Hepatocyte (in vitro differentiated cells): ENCODE measurements around the gene MYO1E. TPM values are rescaled to one million over a fixed set of nuclear protein-coding genes. Genes with fewer than 3 reads are reported as not detected.

Experiments
- DNase-seq: peaks from one replicate; pipeline ENCODE4 v3.0.0-alpha.2; 2016; ENCODE audit warnings: low spot score
- H2AFZ ChIP-seq: fragments of 200-600 bp; sonication (generic); 2 replicates; pipeline ENCODE4 v1.6.0; 2016; ENCODE audit warnings: antibody characterized with exemption, mild to moderate bottlenecking
- H3K27ac ChIP-seq: fragments of 200-600 bp; sonication (generic); 2 replicates; pipeline ENCODE4 v1.5.1; 2016; ENCODE audit warnings: mild to moderate bottlenecking
- H3K27me3 ChIP-seq: fragments of 200-600 bp; sonication (generic); 2 replicates; pipeline ENCODE4 v1.6.1; 2016
- H3K36me3 ChIP-seq: fragments of 200-600 bp; sonication (generic); replicated peaks from 2 replicates; pipeline ENCODE4 v1.5.1; 2016; ENCODE audit warnings: low read depth; ENCODE audit not compliant: insufficient read depth
- H3K4me1 ChIP-seq: fragments of 200-600 bp; sonication (generic); 2 replicates; pipeline ENCODE4 v1.5.1; 2016; ENCODE audit warnings: mild to moderate bottlenecking, moderate library complexity; ENCODE audit not compliant: insufficient read depth
- H3K4me2 ChIP-seq: fragments of 200-600 bp; sonication (generic); 2 replicates; pipeline ENCODE4 v1.6.0; 2016
- H3K4me3 ChIP-seq: fragments of 200-600 bp; sonication (generic); 2 replicates; pipeline ENCODE4 v1.5.1; 2016; ENCODE audit warnings: mild to moderate bottlenecking
- H3K79me2 ChIP-seq: fragments of 200-600 bp; sonication (generic); 2 replicates; pipeline ENCODE4 v1.6.0; 2017; ENCODE audit warnings: mild to moderate bottlenecking
- H3K9me2 ChIP-seq: fragments of 200-600 bp; sonication (generic); replicated peaks from 2 replicates; pipeline ENCODE4 v1.6.0; 2017; ENCODE audit warnings: mild to moderate bottlenecking; ENCODE audit not compliant: insufficient read depth
- H3K9me3 ChIP-seq: fragments of 200-600 bp; sonication (generic); 2 replicates; pipeline ENCODE4 v1.5.1; 2016; ENCODE audit warnings: low read depth, mild to moderate bottlenecking
- H4K20me1 ChIP-seq: fragments of 200-600 bp; sonication (generic); 2 replicates; pipeline ENCODE4 v1.6.0; 2016; ENCODE audit warnings: mild to moderate bottlenecking; ENCODE audit not compliant: insufficient read depth, poor library complexity, severe bottlenecking
- CTCF ChIP-seq: fragments of 200-600 bp; sonication (generic); IDR thresholded peaks from 2 replicates; pipeline ENCODE4 v1.5.1; 2016; ENCODE audit warnings: antibody characterized with exemption, mild to moderate bottlenecking; ENCODE audit not compliant: poor library complexity
- EZH2 ChIP-seq: fragments of 200-600 bp; sonication (generic); IDR thresholded peaks from 2 replicates; pipeline ENCODE4 v1.6.1; 2016; ENCODE audit warnings: antibody characterized with exemption, mild to moderate bottlenecking, borderline replicate concordance
- EZH2phosphoT487 ChIP-seq: fragments of 200-600 bp; sonication (generic); IDR thresholded peaks from one replicate; pipeline ENCODE4 v1.6.1; 2018; ENCODE audit warnings: antibody characterized with exemption, mild to moderate bottlenecking, low read depth, moderate library complexity; ENCODE audit not compliant: unreplicated experiment, severe bottlenecking
- WGBS: methylation state at CpG from one replicate; pipeline ENCODE4 v1.1.6; 2016; ENCODE audit warnings: low lambda C conversion rate; ENCODE audit errors: missing lambda C conversion rate; 5-methylcytosine and 5-hydroxymethylcytosine counted together
- polyA plus RNA-seq: library from polyadenylated mRNA; unstranded; fragments of >200 nt; fragmentation: Nextera tagmentation; extraction: Ambion mirVana; gene quantifications from 2 replicates; pipeline ENCODE4 v1.2.1, GENCODE V29; 2016
- total RNA-seq: library from RNA; depleted of rRNA; stranded (reverse); fragments of >200 nt; gene quantifications from 2 replicates; pipeline ENCODE4 v1.2.3, GENCODE V29; 2014

The MYO1E gene
- total and polyA plus RNA-seq, 2 experiments from 2014 or later: 107 to 111 TPM

GRCh38 chr15:59303633-59304032 lies 69.0 kb downstream of the MYO1E start:
- no peaks in the 10 kb centered on the region for H3K36me3 ChIP-seq
- no peak for DNase-seq
- peaks cover 19% of the 10 kb centered on the region for H3K4me1 ChIP-seq
- no peaks in the 10 kb centered on the region for H3K9me3 ChIP-seq
- no peak for TF ChIP-seq EZH2phosphoT487
- no peak for TF ChIP-seq EZH2
- no peak for TF ChIP-seq CTCF
- H3K4me3 ChIP-seq: no peak overlapping the region
- H3K27me3 ChIP-seq: no peaks in the 10 kb centered on the region
- no peak overlapping the region for H3K27ac ChIP-seq
- no peaks in the 10 kb centered on the region for H3K9me2 ChIP-seq
- WGBS: 90% methylated on average over 9 of the region's 9 CpGs
- H2AFZ ChIP-seq: no peak overlapping the region
- no peaks in the 10 kb centered on the region for H4K20me1 ChIP-seq
- peaks cover 70% of the 10 kb centered on the region for H3K79me2 ChIP-seq
- no peak overlapping the region for H3K4me2 ChIP-seq

GRCh38 chr15:59303136-59303535 lies 69.5 kb downstream of the MYO1E start:
- DNase-seq: no peak
- H3K79me2 ChIP-seq: peaks cover 75% of the 10 kb centered on the region
- H3K4me1 ChIP-seq: peaks cover 21% of the 10 kb centered on the region
- H3K4me3 ChIP-seq: no peak overlapping the region
- TF ChIP-seq CTCF (no peak), EZH2 (no peak), EZH2phosphoT487 (no peak)
- H3K27me3 ChIP-seq: no peaks in the 10 kb centered on the region
- H2AFZ ChIP-seq: no peak overlapping the region
- WGBS: 97% methylated on average over 8 of the region's 8 CpGs
- no peaks in the 10 kb centered on the region for H4K20me1 ChIP-seq
- no peaks in the 10 kb centered on the region for H3K9me2 ChIP-seq
- H3K4me2 ChIP-seq: no peak overlapping the region
- H3K9me3 ChIP-seq: no peaks in the 10 kb centered on the region
- H3K27ac ChIP-seq: no peak overlapping the region
- no peaks in the 10 kb centered on the region for H3K36me3 ChIP-seq

GRCh38 chr15:59301527-59301926 lies 71.1 kb downstream of the MYO1E start:
- Histone ChIP-seq H3K9me3 (no peaks in the 10 kb centered on the region), H3K27ac (no peak overlapping the region), H3K27me3 (no peaks in the 10 kb centered on the region), H3K79me2 (peaks cover 74% of the 10 kb centered on the region), H4K20me1 (no peaks in the 10 kb centered on the region), H3K4me2 (no peak overlapping the region), H3K4me1 (peaks cover 16% of the 10 kb centered on the region), H2AFZ (no peak overlapping the region), H3K36me3 (no peaks in the 10 kb centered on the region), H3K9me2 (no peaks in the 10 kb centered on the region), H3K4me3 (no peak overlapping the region)
- WGBS: 70% methylated on average over 6 of the region's 6 CpGs
- DNase-seq: no peak
- no peak for TF ChIP-seq EZH2
- no peak for TF ChIP-seq CTCF
- TF ChIP-seq EZH2phosphoT487: no peak
